ENCODE results near the gene KRTAP1-3. TPM values are rescaled to one million over a fixed set of nuclear protein-coding genes. Genes with fewer than 3 reads are reported as not detected.

KRTAP1-3 gene
- polyA plus RNA-seq, 1 experiment = not detected

GRCh38 chr17:41013606-41014005 is 21.1 kb downstream of the KRTAP1-3 start:
- no peaks in the 10 kb centered on the region for H3K9me3 ChIP-seq (ENCODE audit: control insufficient read depth, insufficient read depth, low read length)
- no peak for TF ChIP-seq CTCF (IDR thresholded peaks at IDR 0.05; ENCODE audit: low read depth, low read length)
- no peak overlapping the region for H3K4me3 ChIP-seq (ENCODE audit: low read depth, low read length)
- ChIA-PET CTCF (no interaction called here), POLR2A (no interaction called here)
- H3K27ac ChIP-seq (ENCODE audit: low read depth, low read length) = no peak overlapping the region
- H3K27me3 ChIP-seq (ENCODE audit: control insufficient read depth, insufficient read depth, low read length) = no peaks in the 10 kb centered on the region
- DNase-seq (ENCODE audit: low read depth, low spot score) = peak; percentile 13

- Histone ChIP-seq H3K9me3 (ENCODE audit: control insufficient read depth, insufficient read depth, low read length) (no peaks in the 10 kb centered on the region), H3K27ac (ENCODE audit: low read depth, low read length) (no peak overlapping the region), H3K27me3 (ENCODE audit: control insufficient read depth, insufficient read depth, low read length) (no peaks in the 10 kb centered on the region), H3K4me3 (ENCODE audit: low read depth, low read length) (no peak overlapping the region)
- CTCF ChIA-PET = no interaction called here
- POLR2A ChIA-PET = no interaction called here
- TF ChIP-seq CTCF (IDR thresholded peaks at IDR 0.05; ENCODE audit: low read depth, low read length) = no peak
- no peak for DNase-seq (ENCODE audit: low read depth, low spot score)
Measured at GRCh38 chr17:41013181-41013580, 21.5 kb downstream of the KRTAP1-3 start.

DNA sequence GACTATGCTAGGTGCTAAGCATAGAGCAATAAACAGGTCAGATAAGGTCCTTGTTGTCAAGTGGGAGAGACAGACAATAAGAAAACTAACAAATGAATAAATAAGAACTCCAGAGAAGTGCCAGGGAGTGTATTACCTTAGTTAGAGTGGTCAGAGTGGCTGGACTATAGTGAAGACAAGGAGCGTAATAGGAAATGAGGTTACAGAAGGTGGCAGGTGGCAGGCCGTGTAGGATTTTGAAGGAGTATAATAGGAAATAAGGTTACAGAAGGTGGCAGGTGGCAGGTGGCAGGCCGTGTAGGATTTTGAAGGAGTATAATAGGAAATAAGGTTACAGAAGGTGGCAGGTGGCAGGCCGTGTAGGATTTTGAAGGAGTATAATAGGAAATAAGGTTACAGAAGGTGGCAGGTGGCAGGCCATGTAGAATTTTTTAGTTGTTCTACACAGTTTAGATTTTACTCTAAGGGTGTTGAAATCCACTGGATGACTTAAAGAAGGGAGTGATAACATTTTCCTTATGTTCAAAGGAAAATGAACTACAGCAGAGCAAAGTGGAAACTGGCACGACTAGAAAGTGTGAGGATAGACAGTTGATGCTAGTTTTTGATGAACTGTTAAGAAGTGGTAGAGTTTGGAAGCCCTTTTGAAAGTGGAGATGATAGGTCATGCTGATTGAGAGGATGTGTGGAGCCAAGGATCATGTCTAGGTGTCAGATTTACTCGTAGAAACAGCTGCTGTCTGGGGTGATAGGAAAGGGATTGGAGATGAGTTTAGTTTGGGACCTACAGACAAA is 22.2 kb downstream of the KRTAP1-3 start:
- H3K27me3 ChIP-seq (ENCODE audit: control insufficient read depth, insufficient read depth, low read length) = no peaks in the 10 kb centered on the region
- no peak for TF ChIP-seq CTCF (IDR thresholded peaks at IDR 0.05; ENCODE audit: low read depth, low read length)
- POLR2A ChIA-PET = no interaction called here
- DNase-seq (ENCODE audit: low read depth, low spot score) = no peak
- no peak overlapping the region for H3K27ac ChIP-seq (ENCODE audit: low read depth, low read length)
- no peaks in the 10 kb centered on the region for H3K9me3 ChIP-seq (ENCODE audit: control insufficient read depth, insufficient read depth, low read length)
- CTCF ChIA-PET = no interaction called here
- H3K4me3 ChIP-seq (ENCODE audit: low read depth, low read length) = no peak overlapping the region

DNA sequence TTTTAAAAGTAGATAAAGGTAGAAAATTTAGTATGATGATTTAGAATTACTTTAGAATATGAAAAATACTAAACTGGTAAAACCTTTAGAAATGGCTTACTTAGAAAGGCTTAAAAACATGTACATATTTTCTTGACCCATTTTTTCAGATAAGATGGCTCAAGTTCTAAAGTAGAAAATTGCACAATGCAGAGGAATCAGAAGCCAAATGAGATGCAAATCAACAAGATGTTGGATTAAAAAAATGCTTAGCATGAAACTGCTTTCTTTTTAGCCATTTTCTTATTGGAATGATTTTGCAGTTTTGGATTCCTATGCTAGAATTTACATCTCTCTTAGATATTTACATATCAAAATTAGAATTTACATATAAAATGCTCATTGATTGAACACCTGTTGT is 24.2 kb downstream of the KRTAP1-3 start:
- ChIA-PET POLR2A (interaction anchor here (0.8 kb wide), 1 partner anchor 97 kb away, joined by 3 read pairs; no protein-coding TSS in a partner anchor), CTCF (no interaction called here)
- DNase-seq (ENCODE audit: low read depth, low spot score) = no peak

More for the DNA sequence above, 24.2 kb downstream of the KRTAP1-3 start:
- no peak overlapping the region for H3K4me3 ChIP-seq (ENCODE audit: low read depth, low read length)
- no peaks in the 10 kb centered on the region for H3K27me3 ChIP-seq (ENCODE audit: control insufficient read depth, insufficient read depth, low read length)
- no peak for TF ChIP-seq CTCF (IDR thresholded peaks at IDR 0.05; ENCODE audit: low read depth, low read length)
- H3K9me3 ChIP-seq (ENCODE audit: control insufficient read depth, insufficient read depth, low read length) = no peaks in the 10 kb centered on the region
- no peak overlapping the region for H3K27ac ChIP-seq (ENCODE audit: low read depth, low read length)
